Fibroblast of lung (primary cell): Measurements from ENCODE around the gene LGALS3. TPM values are rescaled to one million over a fixed set of nuclear protein-coding genes. Genes with fewer than 3 reads are reported as not detected.

Source experiments
- DNase-seq, 2 donors: peaks; one replicate each; pipeline versions ENCODE4 v3.0.0 to v3.0.0-alpha.2; 2010; ENCODE audit warnings: low read depth in 2 of 2
- H2AFZ ChIP-seq: 2 replicates; pipeline ENCODE4 v1.5.1; 2012; ENCODE audit warnings: low read length, control low read depth, inconsistent platforms
- H3K27ac ChIP-seq: 2 replicates; pipeline ENCODE4 v1.5.1; 2011; ENCODE audit warnings: low read length, control low read depth; ENCODE audit not compliant: insufficient read depth
- H3K27me3 ChIP-seq: 2 replicates; pipeline ENCODE4 v1.5.1; 2011; ENCODE audit warnings: mild to moderate bottlenecking, low read length; ENCODE audit not compliant: control insufficient read depth, insufficient read depth
- H3K36me3 ChIP-seq: 2 replicates; pipeline ENCODE4 v1.5.1; 2011; ENCODE audit warnings: low read length; ENCODE audit not compliant: control insufficient read depth, insufficient read depth
- H3K4me1 ChIP-seq: 2 replicates; pipeline ENCODE4 v1.5.1; 2011; ENCODE audit warnings: low read length; ENCODE audit not compliant: control insufficient read depth, insufficient read depth; ENCODE audit errors: extremely low read depth
- H3K4me2 ChIP-seq: 2 replicates; pipeline ENCODE4 v1.5.1; 2011; ENCODE audit warnings: low read length, control low read depth; ENCODE audit not compliant: insufficient read depth; ENCODE audit errors: extremely low read depth
- H3K4me3 ChIP-seq, 4 experiments: fragments of 200-600 bp in 1 of 4; sonication (generic) in 1 of 4; replicated peaks in 1 of 4; 2 replicates each; pipeline ENCODE4 v1.5.1; 2011 to 2016; ENCODE audit warnings: low read length in 4 of 4, low read depth in 3 of 4, mild to moderate bottlenecking in 3 of 4, control low read depth in 2 of 4, inconsistent platforms in 1 of 4, mixed read lengths in 1 of 4; ENCODE audit not compliant: insufficient read depth in 1 of 4; ENCODE audit errors: control extremely low read depth in 1 of 4
- H3K79me2 ChIP-seq: 2 replicates; pipeline ENCODE4 v1.5.1; 2012; ENCODE audit warnings: mild to moderate bottlenecking, low read length, inconsistent platforms; ENCODE audit not compliant: control insufficient read depth, insufficient read depth
- H3K9ac ChIP-seq: 2 replicates; pipeline ENCODE4 v1.5.1; 2011; ENCODE audit warnings: mild to moderate bottlenecking, low read length, control low read depth; ENCODE audit not compliant: insufficient read depth
- H3K9me3 ChIP-seq: 2 replicates; pipeline ENCODE4 v1.5.1; 2012; ENCODE audit warnings: low read depth, low read length; ENCODE audit not compliant: control insufficient read depth, insufficient read depth
- H4K20me1 ChIP-seq: 2 replicates; pipeline ENCODE4 v1.5.1; 2011; ENCODE audit warnings: low read length; ENCODE audit not compliant: control insufficient read depth, insufficient read depth; ENCODE audit errors: extremely low read depth
- EZH2 ChIP-seq: IDR thresholded peaks from 2 replicates; pipeline ENCODE4 v1.5.1; 2012; ENCODE audit warnings: low read length, control low read depth, mild to moderate bottlenecking; ENCODE audit errors: missing control alignments
- polyA plus RNA-seq, 2 donors: library from polyadenylated mRNA; depleted of rRNA in 1 of 2; stranded (reverse) in 1 of 2; unstranded in 1 of 2; fragments of >200 nt; gene quantifications; 2 replicates each; pipeline ENCODE4 v1.2.1, GENCODE V29; 2011 to 2012; ENCODE audit warnings: missing spikeins in 1 of 2
- total RNA-seq: library from RNA; depleted of rRNA; stranded (reverse); fragments of >200 nt; gene quantifications from 2 replicates; pipeline ENCODE4 v1.2.1, GENCODE V29; 2014
- TF ChIP-seq, protein P1 (sequence below), 2 donors: IDR thresholded peaks in 1 of 2; conservative IDR thresholded peaks in 1 of 2; 1 replicate in 1 of 2; 2 replicates in 1 of 2; pipeline ENCODE4 v1.5.1; 2011 to 2012; ENCODE audit warnings: low read length in 2 of 2, control low read depth in 1 of 2, inconsistent platforms in 1 of 2, low read depth in 1 of 2, mild to moderate bottlenecking in 1 of 2

LGALS3 gene
- total and polyA plus RNA-seq, 2 donors (not counting 1 experiment from before 2014, with no cell fraction given) = 333 to 434 TPM

DNA sequence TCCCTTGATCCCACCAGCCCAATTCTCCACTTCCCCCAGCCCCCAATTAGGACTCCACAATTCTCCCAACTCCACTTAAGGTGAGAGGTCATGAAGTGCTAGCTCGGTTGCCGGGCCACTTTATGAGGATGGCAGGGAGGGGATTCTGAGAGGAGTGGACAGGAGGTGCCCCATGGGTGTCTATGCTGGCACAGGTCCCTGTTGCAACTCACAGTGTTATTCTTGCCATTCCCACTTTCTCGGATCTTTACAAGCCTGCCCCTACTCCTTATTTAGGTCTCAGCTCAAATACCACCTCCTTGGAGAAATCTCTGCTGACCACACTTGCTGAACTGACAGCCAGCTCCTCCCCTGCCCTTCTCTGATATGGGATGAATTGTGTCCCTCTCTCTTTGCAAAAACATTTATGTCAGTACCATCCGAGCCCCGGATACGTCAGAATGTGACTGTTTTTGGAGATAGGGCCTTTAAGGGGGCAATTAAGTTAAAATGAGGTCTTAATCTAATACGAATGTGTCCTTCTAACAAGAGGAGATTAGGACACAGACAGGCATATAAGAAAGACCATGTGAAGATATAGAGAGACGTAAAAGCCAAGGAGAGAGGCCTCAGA is 4.2 kb upstream of the LGALS3 start:
- Histone ChIP-seq H3K9ac (no peak overlapping the region), H2AFZ (no peak overlapping the region), H3K27me3 (no peaks in the 10 kb centered on the region), H3K36me3 (no peaks in the 10 kb centered on the region), H3K4me2 (no peak overlapping the region), H3K4me3 (no peak overlapping the region), H3K9me3 (no peaks in the 10 kb centered on the region), H4K20me1 (no peaks in the 10 kb centered on the region), H3K4me1 (peaks cover 18% of the 10 kb centered on the region), H3K79me2 (peaks cover 7% of the 10 kb centered on the region), H3K27ac (no peak overlapping the region)
- TF ChIP-seq, protein P1, sequence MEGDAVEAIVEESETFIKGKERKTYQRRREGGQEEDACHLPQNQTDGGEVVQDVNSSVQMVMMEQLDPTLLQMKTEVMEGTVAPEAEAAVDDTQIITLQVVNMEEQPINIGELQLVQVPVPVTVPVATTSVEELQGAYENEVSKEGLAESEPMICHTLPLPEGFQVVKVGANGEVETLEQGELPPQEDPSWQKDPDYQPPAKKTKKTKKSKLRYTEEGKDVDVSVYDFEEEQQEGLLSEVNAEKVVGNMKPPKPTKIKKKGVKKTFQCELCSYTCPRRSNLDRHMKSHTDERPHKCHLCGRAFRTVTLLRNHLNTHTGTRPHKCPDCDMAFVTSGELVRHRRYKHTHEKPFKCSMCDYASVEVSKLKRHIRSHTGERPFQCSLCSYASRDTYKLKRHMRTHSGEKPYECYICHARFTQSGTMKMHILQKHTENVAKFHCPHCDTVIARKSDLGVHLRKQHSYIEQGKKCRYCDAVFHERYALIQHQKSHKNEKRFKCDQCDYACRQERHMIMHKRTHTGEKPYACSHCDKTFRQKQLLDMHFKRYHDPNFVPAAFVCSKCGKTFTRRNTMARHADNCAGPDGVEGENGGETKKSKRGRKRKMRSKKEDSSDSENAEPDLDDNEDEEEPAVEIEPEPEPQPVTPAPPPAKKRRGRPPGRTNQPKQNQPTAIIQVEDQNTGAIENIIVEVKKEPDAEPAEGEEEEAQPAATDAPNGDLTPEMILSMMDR (conservative IDR thresholded peaks at IDR 0.05 in 1 of 2, IDR thresholded peaks at IDR 0.05 in 1 of 2; ENCODE audit: low read depth in 1 of 2, low read length in 2 of 2) = no peak
- TF ChIP-seq EZH2 = no peak
- no peak for DNase-seq

DNA sequence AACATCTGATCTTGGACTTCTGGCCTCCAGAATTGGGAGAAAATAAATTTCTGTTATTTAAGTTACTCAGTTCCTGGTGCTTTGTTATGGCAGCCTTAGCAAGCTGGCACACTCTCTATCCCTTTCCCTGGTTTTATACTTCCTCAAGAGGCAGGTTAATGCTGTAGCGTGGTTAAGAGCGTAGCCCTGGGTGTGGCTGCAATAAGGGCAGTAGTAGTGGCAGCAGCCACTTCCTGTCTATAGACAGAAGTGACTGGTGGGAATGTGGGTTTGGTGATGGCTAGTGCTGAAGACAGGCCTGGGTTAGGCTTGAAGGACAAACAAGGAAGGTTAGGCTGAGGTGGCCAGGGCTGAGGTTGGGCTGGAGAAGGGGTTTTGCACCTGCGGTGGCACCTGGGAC is 3.6 kb upstream of the LGALS3 start:
- Histone ChIP-seq H3K9me3 (no peaks in the 10 kb centered on the region), H3K79me2 (peaks cover 12% of the 10 kb centered on the region), H2AFZ (no peak overlapping the region), H3K27me3 (no peaks in the 10 kb centered on the region), H3K27ac (no peak overlapping the region), H3K36me3 (no peaks in the 10 kb centered on the region), H3K4me1 (peaks cover 18% of the 10 kb centered on the region), H3K4me2 (no peak overlapping the region), H3K9ac (no peak overlapping the region), H4K20me1 (no peaks in the 10 kb centered on the region), H3K4me3 (no peak overlapping the region)
- TF ChIP-seq, protein P1 (conservative IDR thresholded peaks at IDR 0.05 in 1 of 2, IDR thresholded peaks at IDR 0.05 in 1 of 2; ENCODE audit: low read depth in 1 of 2, low read length in 2 of 2) = no peak
- no peak for TF ChIP-seq EZH2
- no peak for DNase-seq

- Histone ChIP-seq H3K27ac (no peak overlapping the region), H4K20me1 (no peaks in the 10 kb centered on the region), H2AFZ (no peak overlapping the region), H3K9me3 (no peaks in the 10 kb centered on the region), H3K9ac (no peak overlapping the region), H3K36me3 (no peaks in the 10 kb centered on the region), H3K4me2 (peak overlapping the region; percentile 29), H3K4me3 (no peak overlapping the region), H3K4me1 (peaks cover 18% of the 10 kb centered on the region), H3K79me2 (peaks cover 18% of the 10 kb centered on the region), H3K27me3 (no peaks in the 10 kb centered on the region)
- DNase-seq = no peak
- no peak for TF ChIP-seq EZH2
Observed at GRCh38 chr14:55126034-55126433, 3.0 kb upstream of the LGALS3 start.
